GM18873 (cell line): ENCODE measurements around the gene MGAT5.

Source experiments
- ATAC-seq: cut with Tn5 transposase; IDR thresholded peaks from one replicate; pipeline ENCODE4 v1.9.1; 2021; ENCODE audit warnings: mild to moderate bottlenecking, moderate library complexity, moderate number of reproducible peaks; ENCODE audit not compliant: unreplicated experiment, low FRiP score

The MGAT5 gene

GRCh38 chr2:134386310-134386709, 132.4 kb downstream of the MGAT5 start:
- no peak for ATAC-seq

GRCh38 chr2:134389381-134389780, 135.5 kb downstream of the MGAT5 start:
- ATAC-seq = no peak

- ATAC-seq = peak; percentile 71
Observed at GRCh38 chr2:134391751-134392160, 137.9 kb downstream of the MGAT5 start.

GRCh38 chr2:134392442-134393074, 138.7 kb downstream of the MGAT5 start:
- no peak for ATAC-seq

GRCh38 chr2:134393075-134393461, 139.2 kb downstream of the MGAT5 start:
- ATAC-seq = no peak

- no peak for ATAC-seq
Observed at GRCh38 chr2:134395779-134396178, 141.9 kb downstream of the MGAT5 start.

GRCh38 chr2:134396493-134396892, 142.6 kb downstream of the MGAT5 start:
- no peak for ATAC-seq

- ATAC-seq = no peak
Observed at GRCh38 chr2:134397146-134397896, 143.4 kb downstream of the MGAT5 start.

- ATAC-seq = no peak
Observed at GRCh38 chr2:134398300-134398699, 144.4 kb downstream of the MGAT5 start.

- no peak for ATAC-seq
Observed at GRCh38 chr2:134399096-134399495, 145.2 kb downstream of the MGAT5 start.

GRCh38 chr2:134401081-134401497, 147.2 kb downstream of the MGAT5 start:
- ATAC-seq = no peak

GRCh38 chr2:134401789-134402188, 147.9 kb downstream of the MGAT5 start:
- no peak for ATAC-seq

GRCh38 chr2:134402410-134402809, 148.5 kb downstream of the MGAT5 start:
- ATAC-seq = no peak

- no peak for ATAC-seq
Observed at GRCh38 chr2:134405611-134406081, 151.8 kb downstream of the MGAT5 start.

GRCh38 chr2:134406311-134406710, 152.4 kb downstream of the MGAT5 start:
- ATAC-seq = no peak

GRCh38 chr2:134406736-134407135, 152.9 kb downstream of the MGAT5 start:
- ATAC-seq = no peak

- ATAC-seq = no peak
Observed at GRCh38 chr2:134407154-134407890, 153.4 kb downstream of the MGAT5 start.

GRCh38 chr2:134408386-134408785, 154.5 kb downstream of the MGAT5 start:
- ATAC-seq = no peak

GRCh38 chr2:134408791-134409190, 154.9 kb downstream of the MGAT5 start:
- no peak for ATAC-seq

GRCh38 chr2:134410006-134410405, 156.1 kb downstream of the MGAT5 start:
- ATAC-seq = no peak

GRCh38 chr2:134410831-134411231, 157.0 kb downstream of the MGAT5 start:
- no peak for ATAC-seq
